OCI-M1 (cell line): ENCODE results near the gene GTF2I.
"Not testable (repeated sequence)": the region's sequence is repeated elsewhere in the genome, so short reads cannot be mapped to it uniquely, and the experiment has no call there.

Experiments
- DNase-seq: peaks from one replicate; lab custom pipeline; 2025; lab: John Stamatoyannopoulos, UW

Gene GTF2I

DNA sequence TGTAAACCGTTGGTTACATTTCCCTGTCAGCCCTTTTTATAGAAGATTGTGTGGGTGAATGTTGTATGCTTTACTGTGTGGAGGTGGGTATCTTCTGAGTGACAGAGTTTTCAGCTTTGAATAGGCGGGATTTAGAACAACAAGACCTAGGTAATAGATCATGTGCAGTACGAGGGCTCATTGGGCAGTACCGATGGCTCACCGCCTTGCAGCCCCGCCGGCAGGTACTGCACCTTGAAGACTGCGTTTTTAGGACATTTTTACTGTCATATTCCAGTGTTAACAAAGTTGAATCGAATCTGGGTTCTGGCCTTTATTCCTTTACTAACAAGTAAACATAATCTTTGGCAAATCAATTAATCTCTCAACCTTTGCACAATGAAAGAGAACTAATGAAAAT lies 60.4 kb downstream of the GTF2I start:
- DNase-seq = no peak

DNA sequence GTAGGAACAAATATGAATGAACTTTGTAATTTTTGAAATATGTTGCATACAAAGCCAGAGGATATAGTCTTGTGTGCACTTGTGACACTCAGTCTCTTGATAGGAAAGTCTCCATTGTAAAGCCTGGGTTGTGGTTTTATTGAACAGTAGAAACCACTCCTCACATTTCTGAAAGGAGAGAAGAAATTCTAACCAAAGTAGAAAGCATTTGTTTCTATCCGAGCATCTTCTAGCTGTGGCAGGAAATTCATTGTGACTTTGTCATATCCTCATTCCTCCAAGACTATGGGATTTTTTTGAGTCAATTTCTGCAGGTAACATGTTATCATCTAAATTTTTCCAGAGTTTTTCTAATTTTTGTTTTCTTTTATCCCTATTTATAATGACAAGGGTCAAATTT lies 60.8 kb downstream of the GTF2I start:
- no peak for DNase-seq

- no peak for DNase-seq
These were observed 64.6 kb downstream of the GTF2I start for GRCh38 chr7:74722153-74722552.

GRCh38 chr7:74725840-74726239 lies 68.3 kb downstream of the GTF2I start:
- no peak for DNase-seq

GRCh38 chr7:74726309-74727101 lies 69.0 kb downstream of the GTF2I start:
- DNase-seq = no peak

DNA sequence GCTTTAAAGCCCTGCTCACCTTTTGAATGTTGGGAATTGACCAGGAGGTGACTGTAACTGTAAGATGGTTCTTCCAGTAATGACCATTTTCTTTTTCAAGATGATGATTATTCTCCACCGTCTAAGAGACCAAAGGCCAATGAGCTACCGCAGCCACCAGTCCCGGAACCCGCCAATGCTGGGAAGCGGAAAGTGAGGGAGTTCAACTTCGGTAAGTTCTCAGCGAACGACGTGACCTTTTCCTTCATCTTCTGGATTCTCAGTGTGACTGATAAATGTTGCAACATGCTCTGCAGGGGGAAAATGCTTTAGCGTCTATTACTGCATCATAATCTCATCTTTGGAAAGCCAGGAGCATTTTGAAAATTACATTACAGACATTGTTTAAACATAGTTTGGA lies 71.2 kb downstream of the GTF2I start:
- DNase-seq = not testable (repeated sequence)

- DNase-seq = not testable (repeated sequence)
These were observed 72.7 kb downstream of the GTF2I start for GRCh38 chr7:74730186-74730585.

- DNase-seq = not testable (repeated sequence)
These were observed 82.6 kb downstream of the GTF2I start for GRCh38 chr7:74739974-74740703.

DNA sequence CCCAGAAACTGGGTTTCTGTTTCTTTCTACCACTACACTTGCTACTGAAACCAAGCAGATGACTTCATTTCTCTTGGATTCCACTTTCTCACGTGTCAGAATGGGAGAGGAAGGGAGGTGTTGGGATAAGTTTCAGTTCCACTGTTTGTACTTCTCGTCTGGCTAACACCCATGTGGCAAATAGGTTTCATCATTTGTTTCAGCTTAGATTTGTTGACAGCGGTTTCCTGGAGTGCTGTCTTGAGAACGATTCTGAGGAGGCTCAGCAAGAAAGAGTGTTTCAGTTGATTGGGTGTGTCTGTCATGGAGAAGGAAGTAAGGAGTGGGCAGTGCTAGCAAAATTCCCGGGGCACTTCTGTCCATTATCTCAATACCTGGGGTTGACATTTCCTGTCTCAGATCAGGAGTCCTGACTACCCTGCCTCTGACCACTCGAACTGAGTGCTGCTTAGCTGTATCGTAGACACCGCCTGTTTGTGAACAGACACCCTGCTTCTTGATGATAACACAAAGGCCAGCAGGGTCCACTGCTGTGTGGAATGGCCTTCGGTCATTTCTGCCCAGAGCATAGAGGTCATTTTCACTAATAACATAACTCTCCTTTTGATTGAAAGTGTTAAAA lies 86.5 kb downstream of the GTF2I start:
- DNase-seq = not testable (repeated sequence)

- not testable (repeated sequence) for DNase-seq
These were observed 96.5 kb downstream of the GTF2I start for GRCh38 chr7:74753921-74754482.

DNA sequence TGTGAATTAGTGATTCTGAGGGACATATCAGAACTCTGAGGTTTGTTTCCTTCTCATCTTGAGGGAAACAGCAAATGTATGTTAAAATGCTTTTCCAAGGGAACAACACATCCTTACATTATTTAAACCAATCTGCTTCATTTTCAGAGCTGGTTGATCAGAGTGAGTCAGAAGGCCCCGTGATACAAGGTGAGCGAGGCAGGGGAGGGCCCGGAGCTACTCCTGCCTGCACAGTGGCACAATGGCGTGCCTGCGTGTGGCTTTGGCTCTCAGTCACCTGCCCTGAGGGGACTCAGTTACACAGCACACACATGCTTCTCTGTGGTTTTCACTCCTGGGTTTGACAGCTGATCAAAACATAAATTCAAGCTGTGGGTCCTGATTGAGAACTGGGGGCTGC lies 99.2 kb downstream of the GTF2I start:
- DNase-seq = not testable (repeated sequence)

DNA sequence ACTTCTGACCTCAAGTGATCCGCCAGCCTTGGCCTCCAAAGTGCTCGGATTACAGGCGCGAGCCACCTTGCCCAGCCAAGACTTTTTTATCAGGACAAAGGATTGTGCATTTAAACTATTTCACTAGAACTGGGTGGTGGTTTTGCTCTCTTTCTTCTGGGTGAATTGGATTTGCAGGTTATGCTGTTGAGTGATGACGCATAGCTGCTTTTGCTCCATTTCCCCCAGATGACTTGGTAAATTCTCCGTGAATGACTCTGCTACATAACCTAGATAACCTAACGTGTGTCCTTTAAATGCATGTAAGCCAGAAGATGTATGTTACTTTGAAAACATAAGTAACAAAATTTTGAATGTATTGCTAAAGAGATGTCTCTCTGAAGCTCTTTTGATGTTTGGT lies 100.8 kb downstream of the GTF2I start:
- not testable (repeated sequence) for DNase-seq

DNA sequence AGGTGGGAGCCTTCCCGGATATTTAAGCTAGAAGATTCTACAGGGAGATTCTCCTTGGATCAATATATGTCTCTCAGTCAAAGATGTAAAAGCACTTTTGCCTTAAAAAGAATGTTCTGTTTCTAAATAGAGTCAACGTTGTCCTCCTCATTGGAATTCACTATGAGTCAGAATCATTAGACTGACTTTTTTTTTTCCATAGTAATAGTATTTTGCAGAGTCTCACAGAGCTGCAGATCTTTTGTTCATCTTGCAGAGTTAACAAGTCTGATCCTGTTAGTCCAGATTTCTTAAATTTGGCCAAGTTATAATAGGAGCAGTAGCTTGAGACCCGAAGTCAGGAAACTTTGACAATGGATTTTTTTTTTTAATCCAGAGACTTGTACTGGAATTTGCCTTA lies 101.5 kb downstream of the GTF2I start:
- not testable (repeated sequence) for DNase-seq

DNA sequence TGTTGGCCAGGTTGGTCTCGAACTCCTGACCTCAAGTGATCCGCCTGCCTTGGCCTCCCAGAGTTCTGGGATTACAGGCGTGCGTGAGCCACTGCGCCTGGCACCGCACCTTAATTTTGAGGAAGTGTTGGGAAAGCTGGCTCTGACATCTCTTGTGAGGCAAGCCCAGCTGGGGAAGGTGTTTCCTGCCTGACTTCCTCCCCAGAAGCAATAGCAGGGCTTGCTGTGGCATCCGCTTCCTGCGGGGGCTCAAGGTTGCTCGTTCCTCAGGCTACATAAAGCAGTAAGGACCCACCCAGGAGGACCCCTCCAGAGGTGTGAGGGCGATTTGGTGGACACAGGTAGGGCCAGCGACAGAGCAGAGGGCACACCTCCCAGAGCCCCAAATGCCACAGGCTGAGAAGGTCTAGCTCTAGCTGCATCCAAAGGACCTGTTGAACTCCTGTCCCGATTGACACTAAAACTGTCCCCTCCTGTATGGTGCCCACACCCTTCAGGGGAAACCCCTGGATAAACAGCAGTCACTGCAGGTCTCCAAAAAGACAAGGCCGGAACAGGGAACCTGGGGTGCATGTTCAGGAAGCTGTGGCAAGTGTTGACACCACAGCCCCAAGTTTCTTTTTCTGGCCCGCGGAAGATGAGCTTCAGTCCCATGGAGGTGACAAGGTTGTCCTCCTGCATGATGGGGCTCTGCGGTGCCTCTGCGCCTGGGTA lies 107.8 kb downstream of the GTF2I start:
- not testable (repeated sequence) for DNase-seq

DNA sequence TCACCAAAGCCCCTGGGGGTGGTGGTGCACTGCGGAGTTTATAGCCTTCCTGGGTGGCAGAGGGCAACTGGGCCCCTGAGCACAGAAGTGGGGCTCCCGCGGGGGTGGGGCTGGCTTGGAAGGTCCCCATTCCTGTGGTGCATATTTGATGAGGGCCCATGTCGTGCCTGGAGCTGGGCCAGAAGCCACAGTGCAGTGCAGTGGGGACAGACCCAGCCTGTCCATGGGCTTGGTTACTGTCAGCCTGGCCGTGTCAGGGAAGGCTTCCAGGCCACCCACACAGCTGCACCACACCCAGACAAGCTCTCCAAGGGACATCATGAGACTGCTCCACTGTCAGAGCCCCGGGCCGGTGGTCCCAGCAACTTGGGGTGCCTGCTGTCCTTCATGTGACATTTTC lies 109.0 kb downstream of the GTF2I start:
- DNase-seq = not testable (repeated sequence)

DNA sequence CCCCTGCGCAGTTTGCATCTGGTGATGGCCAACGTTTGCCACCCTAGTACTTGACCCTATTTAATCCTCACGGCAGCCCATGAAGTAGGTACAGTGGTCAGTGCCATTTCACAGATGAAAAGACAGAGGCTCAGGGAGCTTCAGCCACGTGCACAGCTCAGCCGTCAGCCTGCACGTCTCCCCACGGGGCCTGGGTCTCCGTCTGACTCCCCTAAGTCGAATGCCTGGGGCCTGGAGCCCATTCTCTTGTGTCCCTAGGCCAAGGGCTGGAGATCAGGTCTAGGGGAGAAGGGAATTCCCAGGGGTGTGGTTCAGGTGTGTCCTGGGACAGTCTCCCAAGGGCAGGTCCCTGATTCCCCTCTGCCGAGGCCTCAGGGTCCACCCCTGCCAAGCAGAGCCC lies 109.5 kb downstream of the GTF2I start:
- not testable (repeated sequence) for DNase-seq

DNA sequence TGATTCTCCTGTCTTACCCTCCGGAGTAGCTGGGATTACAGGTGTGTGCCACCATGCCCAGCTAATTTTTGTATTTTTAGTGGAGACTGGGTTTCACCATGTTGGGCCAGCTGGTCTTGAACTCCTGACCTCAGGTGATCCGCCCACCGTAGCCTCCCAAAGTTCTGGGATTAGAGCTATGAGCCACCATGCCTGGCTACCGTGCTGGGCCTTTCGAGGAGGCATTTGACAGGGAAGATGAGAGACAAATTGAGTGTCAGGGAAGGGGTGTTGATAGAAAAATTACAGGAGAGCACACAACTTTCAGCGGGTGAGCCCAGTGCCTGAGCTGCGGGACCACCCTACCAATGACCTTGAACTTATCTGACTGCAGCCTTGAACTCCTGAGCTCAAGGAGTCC lies 112.5 kb downstream of the GTF2I start:
- not testable (repeated sequence) for DNase-seq

DNA sequence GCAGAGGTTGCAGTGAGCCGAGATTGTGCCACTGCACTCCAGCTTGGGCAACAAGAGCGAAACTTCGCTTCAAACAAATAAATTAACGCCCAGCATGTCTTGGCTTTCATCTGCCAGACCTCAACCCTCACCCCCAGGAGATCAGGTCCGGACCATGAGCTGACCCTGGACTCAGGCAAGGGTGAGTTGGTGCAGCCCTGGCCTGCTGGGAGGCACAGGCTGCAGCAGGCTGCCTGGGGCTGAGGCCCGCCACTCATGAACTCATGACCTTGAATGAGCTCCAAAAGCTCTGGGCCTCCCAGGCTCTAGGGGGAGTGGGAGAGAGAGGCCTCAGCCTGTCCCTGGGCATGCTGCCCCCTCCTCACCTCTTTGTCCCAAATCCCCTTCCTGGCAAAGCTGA lies 114.6 kb downstream of the GTF2I start:
- not testable (repeated sequence) for DNase-seq

DNA sequence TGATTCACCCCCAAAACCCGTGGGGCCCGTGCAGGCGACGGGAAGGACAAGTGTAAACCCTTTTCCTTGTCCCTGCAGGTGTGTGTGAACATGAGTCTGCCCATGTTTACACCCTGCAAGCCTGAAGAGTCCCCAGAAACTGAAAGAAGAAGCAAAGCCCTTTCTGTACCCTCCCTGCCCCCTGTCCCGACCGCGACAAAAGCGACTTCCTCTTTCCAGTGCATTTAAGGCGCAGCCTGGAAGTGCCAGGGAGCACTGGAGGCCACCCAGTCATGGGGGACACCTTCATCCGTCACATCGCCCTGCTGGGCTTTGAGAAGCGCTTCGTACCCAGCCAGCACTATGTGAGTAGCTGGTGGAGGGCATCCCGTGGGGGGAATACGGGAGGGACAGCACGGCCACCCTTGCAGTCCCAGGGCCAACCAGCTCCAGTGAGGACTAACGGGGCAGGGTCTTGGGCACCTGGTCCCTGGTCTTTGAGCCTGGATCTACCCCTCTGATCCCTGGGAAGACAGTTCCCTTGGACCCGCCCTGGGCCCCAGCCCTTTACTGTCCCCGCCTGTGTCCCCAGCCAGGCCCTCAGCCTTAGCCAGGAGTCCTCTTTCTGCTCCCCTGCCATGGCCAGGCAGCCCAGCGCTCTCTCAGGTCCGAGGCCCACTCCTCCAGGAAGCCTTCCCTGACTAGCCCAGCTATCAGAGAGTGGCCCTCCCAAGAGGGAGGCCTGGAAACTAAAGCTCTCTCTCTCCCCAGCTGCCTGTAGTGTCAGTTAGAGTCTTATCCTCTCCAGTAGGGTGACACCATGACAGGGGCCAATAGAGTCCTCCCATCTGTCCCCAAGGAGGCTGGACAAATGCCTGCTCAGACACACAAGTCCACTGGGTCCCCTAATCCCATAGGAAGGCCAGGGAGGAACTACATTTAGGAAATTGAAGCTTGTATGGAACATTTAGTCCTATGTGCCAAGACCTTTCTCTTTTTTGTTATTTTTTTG lies 116.5 kb downstream of the GTF2I start, which contains the start of gene NCF1:
NCF1 (plus strand) TSS at position 252 of the 991 bp plus-strand sequence; CDS start at position 273, 21 bp downstream.
- not testable (repeated sequence) for DNase-seq

GRCh38 chr7:74775111-74775510 lies 117.6 kb downstream of the GTF2I start:
- DNase-seq = not testable (repeated sequence)
